Vagina (tissue), 2 donors: ENCODE results near the gene GSTM3. TPM values are rescaled to one million over a fixed set of nuclear protein-coding genes. Genes with fewer than 3 reads are reported as not detected.
A peak's percentile ranks its signal among the peaks of the same experiment; 100 is the strongest.

Experiments
- DNase-seq, 2 donors: peaks; one replicate each; pipeline ENCODE4 v3.0.0-alpha.2; 2017; ENCODE audit errors: extremely low spot score in 2 of 2
- H3K27ac ChIP-seq: fragments of 200-600 bp; sonication (generic); one replicate; pipeline ENCODE4 v1.5.1; 2019
- H3K27me3 ChIP-seq: fragments of 200-600 bp; sonication (generic); one replicate; pipeline ENCODE4 v1.5.1; 2019
- H3K36me3 ChIP-seq, 2 donors: fragments of 200-600 bp; sonication (generic); one replicate each; pipeline ENCODE4 v1.5.1; 2017 to 2019
- H3K4me1 ChIP-seq: fragments of 200-600 bp; sonication (generic); one replicate; pipeline ENCODE4 v1.5.1; 2019
- H3K4me3 ChIP-seq, 2 donors: fragments of 200-600 bp; sonication (generic); 1 replicate in 1 of 2; 2 replicates in 1 of 2; pipeline ENCODE4 v1.5.1; 2016 to 2019
- H3K9me3 ChIP-seq: fragments of 200-600 bp; sonication (generic); one replicate; pipeline ENCODE4 v1.5.1; 2019
- POLR2A ChIP-seq, 2 donors: fragments of 450-650 bp; IDR thresholded peaks; one replicate each; pipeline ENCODE4 v1.6.1; 2017; ENCODE audit warnings: antibody characterized with exemption in 2 of 2, mild to moderate bottlenecking in 2 of 2, moderate library complexity in 2 of 2
- POLR2AphosphoS5 ChIP-seq, 2 donors: sonication (generic); formaldehyde crosslinking; IDR thresholded peaks; one replicate each; pipeline ENCODE4 v1.9.0; 2017; ENCODE audit warnings: antibody characterized with exemption in 2 of 2, mild to moderate bottlenecking in 2 of 2, low read depth in 1 of 2; ENCODE audit not compliant: insufficient read depth in 1 of 2
- intact Hi-C: fragments of 100-400 bp; cut with DNase I; formaldehyde crosslinking; loops from one replicate; pipeline ENCODE4 v1.15.1; 2023
- total RNA-seq: library from RNA; depleted of rRNA; stranded (reverse); fragments of >200 nt; gene quantifications from one replicate; pipeline ENCODE4 v1.2.3, GENCODE V29; 2016
- TF ChIP-seq, protein P1 (sequence below), 3 experiments: fragments of 450-650 bp in 2 of 3; fragments of 200-600 bp in 1 of 3; sonication (generic) in 1 of 3; IDR thresholded peaks; one replicate each; pipeline ENCODE4 v1.5.1; 2017 to 2019; ENCODE audit warnings: antibody characterized with exemption in 3 of 3, mild to moderate bottlenecking in 2 of 3, moderate library complexity in 2 of 3

GSTM3 gene
- total RNA-seq, 1 donor from 2014 or later = 199 TPM

DNA sequence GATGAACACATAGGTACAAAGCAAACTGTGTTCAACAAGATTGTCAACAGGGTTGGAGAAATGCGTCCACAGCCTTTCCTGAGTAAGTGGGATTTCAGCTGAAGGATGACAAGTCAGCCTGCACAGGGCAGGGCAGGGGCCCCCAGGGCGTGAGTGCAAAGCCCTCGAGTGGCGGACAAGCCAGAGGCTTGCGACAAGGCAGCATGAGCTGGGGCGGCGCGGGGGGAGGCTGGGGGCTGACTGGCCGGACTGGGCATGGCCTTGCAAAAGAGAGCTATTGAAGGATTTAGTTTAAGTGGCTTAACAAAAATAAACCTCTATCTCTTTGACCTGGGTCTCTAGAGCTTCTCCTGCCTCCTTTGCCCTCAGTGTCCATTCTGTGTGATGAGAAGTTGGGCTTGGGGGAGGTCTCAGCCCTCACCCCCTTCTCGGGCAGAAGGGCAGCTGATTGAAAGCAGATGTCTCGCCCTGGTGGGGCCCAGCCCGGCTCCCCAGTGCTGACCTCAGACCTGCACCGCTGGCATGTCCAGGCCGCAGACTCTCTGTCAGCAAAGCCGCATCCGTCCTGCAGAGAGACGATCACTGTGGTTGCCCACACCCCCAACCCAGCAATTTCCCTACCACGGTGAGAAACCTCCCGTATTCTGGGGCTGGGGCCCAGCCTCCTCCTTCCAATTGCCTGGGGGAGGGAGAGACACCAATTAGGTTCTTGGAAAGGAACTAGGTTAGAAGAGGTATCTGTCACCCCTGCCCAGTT lies 47.2 kb upstream of the GSTM3 start:
- peaks cover 47% of the 10 kb centered on the region for H3K4me1 ChIP-seq
- intact Hi-C loops = no loop called here

GRCh38 chr1:109787211-109787844 lies 46.5 kb upstream of the GSTM3 start:
- H3K27ac ChIP-seq = no peak overlapping the region
- no peak for DNase-seq
- no peak overlapping the region for H3K4me3 ChIP-seq
- intact Hi-C loops = no loop called here
- TF ChIP-seq, protein P1, sequence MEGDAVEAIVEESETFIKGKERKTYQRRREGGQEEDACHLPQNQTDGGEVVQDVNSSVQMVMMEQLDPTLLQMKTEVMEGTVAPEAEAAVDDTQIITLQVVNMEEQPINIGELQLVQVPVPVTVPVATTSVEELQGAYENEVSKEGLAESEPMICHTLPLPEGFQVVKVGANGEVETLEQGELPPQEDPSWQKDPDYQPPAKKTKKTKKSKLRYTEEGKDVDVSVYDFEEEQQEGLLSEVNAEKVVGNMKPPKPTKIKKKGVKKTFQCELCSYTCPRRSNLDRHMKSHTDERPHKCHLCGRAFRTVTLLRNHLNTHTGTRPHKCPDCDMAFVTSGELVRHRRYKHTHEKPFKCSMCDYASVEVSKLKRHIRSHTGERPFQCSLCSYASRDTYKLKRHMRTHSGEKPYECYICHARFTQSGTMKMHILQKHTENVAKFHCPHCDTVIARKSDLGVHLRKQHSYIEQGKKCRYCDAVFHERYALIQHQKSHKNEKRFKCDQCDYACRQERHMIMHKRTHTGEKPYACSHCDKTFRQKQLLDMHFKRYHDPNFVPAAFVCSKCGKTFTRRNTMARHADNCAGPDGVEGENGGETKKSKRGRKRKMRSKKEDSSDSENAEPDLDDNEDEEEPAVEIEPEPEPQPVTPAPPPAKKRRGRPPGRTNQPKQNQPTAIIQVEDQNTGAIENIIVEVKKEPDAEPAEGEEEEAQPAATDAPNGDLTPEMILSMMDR (IDR thresholded peaks at IDR 0.05) = no peak
- no peak for TF ChIP-seq POLR2AphosphoS5 (IDR thresholded peaks at IDR 0.05; ENCODE audit: insufficient read depth in 1 of 2, low read depth in 1 of 2)
- TF ChIP-seq POLR2A (IDR thresholded peaks at IDR 0.05) = no peak
- no peaks in the 10 kb centered on the region for H3K9me3 ChIP-seq
- H3K4me1 ChIP-seq = peaks cover 47% of the 10 kb centered on the region
- no peaks in the 10 kb centered on the region for H3K36me3 ChIP-seq
- H3K27me3 ChIP-seq = no peaks in the 10 kb centered on the region

More for the DNA sequence above, 47.2 kb upstream of the GSTM3 start:
- no peak for TF ChIP-seq POLR2AphosphoS5 (IDR thresholded peaks at IDR 0.05; ENCODE audit: insufficient read depth in 1 of 2, low read depth in 1 of 2)
- TF ChIP-seq POLR2A (IDR thresholded peaks at IDR 0.05) = no peak
- TF ChIP-seq, protein P1 (IDR thresholded peaks at IDR 0.05) = no peak
- no peaks in the 10 kb centered on the region for H3K36me3 ChIP-seq
- DNase-seq = no peak
- no peak overlapping the region for H3K4me3 ChIP-seq
- no peak overlapping the region for H3K27ac ChIP-seq
- H3K9me3 ChIP-seq = no peaks in the 10 kb centered on the region
- no peaks in the 10 kb centered on the region for H3K27me3 ChIP-seq

GRCh38 chr1:109786531-109787021 lies 45.7 kb upstream of the GSTM3 start:
- no peak for DNase-seq
- peaks cover 41% of the 10 kb centered on the region for H3K4me1 ChIP-seq
- no peaks in the 10 kb centered on the region for H3K36me3 ChIP-seq
- TF ChIP-seq POLR2A (IDR thresholded peaks at IDR 0.05) (no peak), POLR2AphosphoS5 (IDR thresholded peaks at IDR 0.05; ENCODE audit: insufficient read depth in 1 of 2, low read depth in 1 of 2) (peak in 1 of 2 donors; percentile 21)
- TF ChIP-seq, protein P1 (IDR thresholded peaks at IDR 0.05) = no peak
- no peaks in the 10 kb centered on the region for H3K9me3 ChIP-seq
- H3K27ac ChIP-seq = no peak overlapping the region
- no peaks in the 10 kb centered on the region for H3K27me3 ChIP-seq
- H3K4me3 ChIP-seq = no peak overlapping the region
- intact Hi-C loops = no loop called here

GRCh38 chr1:109786112-109786480 lies 45.3 kb upstream of the GSTM3 start:
- intact Hi-C loops = no loop called here
- Histone ChIP-seq H3K36me3 (no peaks in the 10 kb centered on the region), H3K4me3 (no peak overlapping the region), H3K27ac (no peak overlapping the region), H3K4me1 (peaks cover 37% of the 10 kb centered on the region), H3K9me3 (no peaks in the 10 kb centered on the region), H3K27me3 (no peaks in the 10 kb centered on the region)
- no peak for DNase-seq
- TF ChIP-seq POLR2AphosphoS5 (IDR thresholded peaks at IDR 0.05; ENCODE audit: insufficient read depth in 1 of 2, low read depth in 1 of 2) (no peak), POLR2A (IDR thresholded peaks at IDR 0.05) (no peak)
- TF ChIP-seq, protein P1 (IDR thresholded peaks at IDR 0.05) = no peak
